ENCODE data around the gene TCTN3. TPM values are rescaled to one million over a fixed set of nuclear protein-coding genes. Genes with fewer than 3 reads are reported as not detected.

TCTN3 gene
- total RNA-seq, 1 donor from 2014 or later: 44.3 TPM

DNA sequence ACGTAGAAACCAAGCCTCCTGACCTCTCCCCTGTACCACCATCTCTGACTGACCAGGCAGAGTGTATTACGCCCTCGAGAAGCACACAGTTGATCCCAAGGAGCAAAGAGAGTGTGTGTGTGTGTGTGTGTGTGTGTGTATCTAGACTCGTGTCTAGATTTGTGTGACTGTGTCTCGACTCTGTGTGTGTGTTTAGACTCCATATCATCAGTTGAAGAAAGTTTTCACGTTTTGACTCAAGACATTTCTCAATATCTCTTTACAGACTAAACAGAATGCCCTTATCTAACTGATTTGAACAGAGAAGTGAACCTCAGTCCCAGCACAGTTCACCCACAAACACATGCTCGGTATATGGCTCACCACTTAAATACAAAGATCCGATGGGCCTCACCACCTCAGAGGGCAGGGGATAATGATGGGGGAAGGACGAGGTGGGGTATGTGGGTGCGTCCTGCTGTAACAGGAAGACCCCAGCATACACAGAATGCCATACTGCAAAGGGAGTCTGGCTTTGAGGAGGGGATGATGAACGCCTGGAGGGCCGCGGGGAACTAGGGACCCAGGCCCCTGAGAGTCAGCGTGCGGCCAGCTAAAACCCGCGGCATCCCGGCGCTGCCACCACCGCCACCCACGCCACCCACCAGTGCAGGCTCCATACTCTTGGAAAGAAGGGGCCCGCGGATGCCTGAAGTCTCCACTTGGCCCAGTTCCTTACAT lies 38.0 kb downstream of the TCTN3 start:
- Mint-ChIP-seq H3K4me3 (ENCODE audit: unreplicated experiment) (peak overlapping the region; percentile 86), H3K27ac (ENCODE audit: unreplicated experiment) (peak overlapping the region; percentile 87), H3K9me3 (ENCODE audit: unreplicated experiment) (peaks cover 8% of the 10 kb centered on the region), H3K27me3 (ENCODE audit: low read depth, unreplicated experiment) (no peaks in the 10 kb centered on the region), H3K36me3 (ENCODE audit: low read depth, unreplicated experiment) (peaks cover 20% of the 10 kb centered on the region), H3K4me1 (ENCODE audit: low read depth, unreplicated experiment) (peaks cover 19% of the 10 kb centered on the region)
- TF ChIP-seq, protein P1, sequence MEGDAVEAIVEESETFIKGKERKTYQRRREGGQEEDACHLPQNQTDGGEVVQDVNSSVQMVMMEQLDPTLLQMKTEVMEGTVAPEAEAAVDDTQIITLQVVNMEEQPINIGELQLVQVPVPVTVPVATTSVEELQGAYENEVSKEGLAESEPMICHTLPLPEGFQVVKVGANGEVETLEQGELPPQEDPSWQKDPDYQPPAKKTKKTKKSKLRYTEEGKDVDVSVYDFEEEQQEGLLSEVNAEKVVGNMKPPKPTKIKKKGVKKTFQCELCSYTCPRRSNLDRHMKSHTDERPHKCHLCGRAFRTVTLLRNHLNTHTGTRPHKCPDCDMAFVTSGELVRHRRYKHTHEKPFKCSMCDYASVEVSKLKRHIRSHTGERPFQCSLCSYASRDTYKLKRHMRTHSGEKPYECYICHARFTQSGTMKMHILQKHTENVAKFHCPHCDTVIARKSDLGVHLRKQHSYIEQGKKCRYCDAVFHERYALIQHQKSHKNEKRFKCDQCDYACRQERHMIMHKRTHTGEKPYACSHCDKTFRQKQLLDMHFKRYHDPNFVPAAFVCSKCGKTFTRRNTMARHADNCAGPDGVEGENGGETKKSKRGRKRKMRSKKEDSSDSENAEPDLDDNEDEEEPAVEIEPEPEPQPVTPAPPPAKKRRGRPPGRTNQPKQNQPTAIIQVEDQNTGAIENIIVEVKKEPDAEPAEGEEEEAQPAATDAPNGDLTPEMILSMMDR (IDR thresholded peaks at IDR 0.05; ENCODE audit: insufficient read depth, low read depth, low read length): no peak
- TF ChIP-seq EZH2 (IDR thresholded peaks at IDR 0.05; ENCODE audit: insufficient read depth, low read length): no peak
- no peaks in the 10 kb centered on the region for H3K9me3 ChIP-seq (ENCODE audit: insufficient read depth, low read depth, low read length)
- DNase-seq (ENCODE audit: low read depth): peak; percentile 38
- H3K4me1 ChIP-seq (ENCODE audit: insufficient read depth, low read length): peaks cover 8% of the 10 kb centered on the region
- no peak for FAIRE-seq
- H3K36me3 ChIP-seq (ENCODE audit: insufficient read depth, low read length): peaks cover 12% of the 10 kb centered on the region
- peaks cover 42% of the 10 kb centered on the region for H4K20me1 ChIP-seq (ENCODE audit: insufficient read depth, low read length)
- peaks cover 59% of the 10 kb centered on the region for H3K79me2 ChIP-seq (ENCODE audit: insufficient read depth, low read length)
- peak overlapping the region; percentile 77 for H3K27ac ChIP-seq (ENCODE audit: low read depth, low read length)
- peak overlapping the region; percentile 91 for H3K9ac ChIP-seq (ENCODE audit: low read length)
- H2AFZ ChIP-seq (ENCODE audit: low read depth, low read length): peak overlapping the region; percentile 74
- peak overlapping the region; percentile 97 for H3K4me2 ChIP-seq (ENCODE audit: low read length)
- H3K27me3 ChIP-seq (ENCODE audit: insufficient read depth, low read length): no peaks in the 10 kb centered on the region
- H3K4me3 ChIP-seq (ENCODE audit: insufficient read depth, low read depth, low read length): peak overlapping the region; percentile 92

DNA sequence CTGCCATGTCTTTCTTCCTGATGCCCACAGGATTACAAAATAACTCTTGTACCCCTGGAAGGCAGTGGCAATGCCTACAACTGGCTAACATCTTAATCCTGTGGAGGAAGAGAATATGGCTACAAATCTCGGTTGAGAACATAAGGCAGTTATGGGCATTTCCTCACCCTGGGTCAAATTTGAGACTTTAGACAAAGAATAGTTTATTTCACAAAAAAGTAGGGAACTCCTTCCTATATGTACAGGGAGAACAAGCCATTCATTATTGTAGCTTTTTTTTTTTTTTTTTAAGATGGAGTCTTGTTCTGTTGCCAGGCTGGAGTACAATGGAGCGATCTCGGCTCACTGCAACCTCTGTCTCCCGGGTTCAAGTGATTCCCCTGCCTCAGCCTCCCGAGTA lies 39.8 kb downstream of the TCTN3 start:
- H3K27me3 ChIP-seq (ENCODE audit: insufficient read depth, low read length): no peaks in the 10 kb centered on the region
- Mint-ChIP-seq H3K4me3 (ENCODE audit: unreplicated experiment) (no peak overlapping the region), H3K27ac (ENCODE audit: unreplicated experiment) (no peak overlapping the region), H3K27me3 (ENCODE audit: low read depth, unreplicated experiment) (no peaks in the 10 kb centered on the region), H3K4me1 (ENCODE audit: low read depth, unreplicated experiment) (peaks cover 13% of the 10 kb centered on the region), H3K36me3 (ENCODE audit: low read depth, unreplicated experiment) (peaks cover 28% of the 10 kb centered on the region), H3K9me3 (ENCODE audit: unreplicated experiment) (peaks cover 8% of the 10 kb centered on the region)
- no peak overlapping the region for H2AFZ ChIP-seq (ENCODE audit: low read depth, low read length)
- peaks cover 57% of the 10 kb centered on the region for H4K20me1 ChIP-seq (ENCODE audit: insufficient read depth, low read length)
- TF ChIP-seq, protein P1 (IDR thresholded peaks at IDR 0.05; ENCODE audit: insufficient read depth, low read depth, low read length): no peak
- TF ChIP-seq EZH2 (IDR thresholded peaks at IDR 0.05; ENCODE audit: insufficient read depth, low read length): no peak
- no peak for FAIRE-seq
- H3K79me2 ChIP-seq (ENCODE audit: insufficient read depth, low read length): peaks cover 76% of the 10 kb centered on the region
- H3K4me2 ChIP-seq (ENCODE audit: low read length): peak overlapping the region; percentile 14
- H3K4me3 ChIP-seq (ENCODE audit: insufficient read depth, low read depth, low read length): no peak overlapping the region
- H3K27ac ChIP-seq (ENCODE audit: low read depth, low read length): no peak overlapping the region
- H3K9ac ChIP-seq (ENCODE audit: low read length): no peak overlapping the region
- H3K36me3 ChIP-seq (ENCODE audit: insufficient read depth, low read length): peaks cover 19% of the 10 kb centered on the region
- peaks cover 8% of the 10 kb centered on the region for H3K4me1 ChIP-seq (ENCODE audit: insufficient read depth, low read length)
- H3K9me3 ChIP-seq (ENCODE audit: insufficient read depth, low read depth, low read length): no peaks in the 10 kb centered on the region
- no peak for DNase-seq (ENCODE audit: low read depth)
